ENCODE data around the gene ATP6V0B.

DNA sequence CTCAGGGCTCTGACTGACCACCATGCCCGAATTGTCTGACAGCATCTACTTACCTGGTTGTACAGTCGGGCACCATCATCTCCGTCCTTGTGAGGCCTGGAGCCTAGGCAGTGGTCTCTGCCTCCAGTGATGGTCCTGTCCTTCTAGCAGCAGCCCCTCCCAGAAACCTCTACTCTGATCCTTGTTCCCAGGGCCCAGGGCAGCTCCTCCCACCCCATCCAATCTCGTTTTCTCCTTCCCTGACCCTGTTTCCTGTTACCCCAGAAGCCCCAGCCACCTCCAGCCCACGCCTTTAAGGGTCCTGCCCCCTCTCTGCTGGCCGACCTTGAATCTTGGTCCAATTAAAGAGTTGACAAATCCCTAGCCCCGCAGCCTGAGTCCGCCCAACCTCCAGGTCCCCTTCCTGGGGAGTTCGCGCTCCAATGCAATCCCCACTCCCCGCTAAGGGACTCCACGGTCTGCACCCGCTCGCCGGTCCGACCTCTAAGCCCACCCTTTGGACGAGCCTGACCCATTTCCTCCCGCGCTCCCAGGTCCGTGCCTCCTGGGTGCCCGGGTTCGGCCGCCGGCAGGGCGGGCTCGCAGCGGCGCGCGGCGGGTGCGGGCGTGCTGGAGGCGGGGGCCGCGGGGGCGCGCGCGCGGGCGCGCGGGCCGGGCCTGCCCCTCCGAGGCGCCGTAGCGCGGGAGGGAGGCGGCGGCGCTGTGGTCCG, 3.9 kb downstream of the ATP6V0B start, which contains the start of gene B4GALT2:
- TF ChIP-seq, protein P1, sequence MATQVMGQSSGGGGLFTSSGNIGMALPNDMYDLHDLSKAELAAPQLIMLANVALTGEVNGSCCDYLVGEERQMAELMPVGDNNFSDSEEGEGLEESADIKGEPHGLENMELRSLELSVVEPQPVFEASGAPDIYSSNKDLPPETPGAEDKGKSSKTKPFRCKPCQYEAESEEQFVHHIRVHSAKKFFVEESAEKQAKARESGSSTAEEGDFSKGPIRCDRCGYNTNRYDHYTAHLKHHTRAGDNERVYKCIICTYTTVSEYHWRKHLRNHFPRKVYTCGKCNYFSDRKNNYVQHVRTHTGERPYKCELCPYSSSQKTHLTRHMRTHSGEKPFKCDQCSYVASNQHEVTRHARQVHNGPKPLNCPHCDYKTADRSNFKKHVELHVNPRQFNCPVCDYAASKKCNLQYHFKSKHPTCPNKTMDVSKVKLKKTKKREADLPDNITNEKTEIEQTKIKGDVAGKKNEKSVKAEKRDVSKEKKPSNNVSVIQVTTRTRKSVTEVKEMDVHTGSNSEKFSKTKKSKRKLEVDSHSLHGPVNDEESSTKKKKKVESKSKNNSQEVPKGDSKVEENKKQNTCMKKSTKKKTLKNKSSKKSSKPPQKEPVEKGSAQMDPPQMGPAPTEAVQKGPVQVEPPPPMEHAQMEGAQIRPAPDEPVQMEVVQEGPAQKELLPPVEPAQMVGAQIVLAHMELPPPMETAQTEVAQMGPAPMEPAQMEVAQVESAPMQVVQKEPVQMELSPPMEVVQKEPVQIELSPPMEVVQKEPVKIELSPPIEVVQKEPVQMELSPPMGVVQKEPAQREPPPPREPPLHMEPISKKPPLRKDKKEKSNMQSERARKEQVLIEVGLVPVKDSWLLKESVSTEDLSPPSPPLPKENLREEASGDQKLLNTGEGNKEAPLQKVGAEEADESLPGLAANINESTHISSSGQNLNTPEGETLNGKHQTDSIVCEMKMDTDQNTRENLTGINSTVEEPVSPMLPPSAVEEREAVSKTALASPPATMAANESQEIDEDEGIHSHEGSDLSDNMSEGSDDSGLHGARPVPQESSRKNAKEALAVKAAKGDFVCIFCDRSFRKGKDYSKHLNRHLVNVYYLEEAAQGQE (IDR thresholded peaks at IDR 0.05; ENCODE audit: insufficient replicate concordance, low read depth): no peak
- TF ChIP-seq POLR2AphosphoS5 (IDR thresholded peaks at IDR 0.05; ENCODE audit: low read depth) (peak; percentile 34; the same call in 1 of the 2 replicates), SPI1 (IDR thresholded peaks at IDR 0.05; ENCODE audit: borderline replicate concordance, low read depth) (no peak), GABPA (IDR thresholded peaks at IDR 0.05; ENCODE audit: low read depth) (no peak)
- TF ChIP-seq, protein P2, sequence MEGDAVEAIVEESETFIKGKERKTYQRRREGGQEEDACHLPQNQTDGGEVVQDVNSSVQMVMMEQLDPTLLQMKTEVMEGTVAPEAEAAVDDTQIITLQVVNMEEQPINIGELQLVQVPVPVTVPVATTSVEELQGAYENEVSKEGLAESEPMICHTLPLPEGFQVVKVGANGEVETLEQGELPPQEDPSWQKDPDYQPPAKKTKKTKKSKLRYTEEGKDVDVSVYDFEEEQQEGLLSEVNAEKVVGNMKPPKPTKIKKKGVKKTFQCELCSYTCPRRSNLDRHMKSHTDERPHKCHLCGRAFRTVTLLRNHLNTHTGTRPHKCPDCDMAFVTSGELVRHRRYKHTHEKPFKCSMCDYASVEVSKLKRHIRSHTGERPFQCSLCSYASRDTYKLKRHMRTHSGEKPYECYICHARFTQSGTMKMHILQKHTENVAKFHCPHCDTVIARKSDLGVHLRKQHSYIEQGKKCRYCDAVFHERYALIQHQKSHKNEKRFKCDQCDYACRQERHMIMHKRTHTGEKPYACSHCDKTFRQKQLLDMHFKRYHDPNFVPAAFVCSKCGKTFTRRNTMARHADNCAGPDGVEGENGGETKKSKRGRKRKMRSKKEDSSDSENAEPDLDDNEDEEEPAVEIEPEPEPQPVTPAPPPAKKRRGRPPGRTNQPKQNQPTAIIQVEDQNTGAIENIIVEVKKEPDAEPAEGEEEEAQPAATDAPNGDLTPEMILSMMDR (IDR thresholded peaks at IDR 0.05; ENCODE audit: insufficient read depth, low read length): no peak
